Prostate gland (tissue), 2 donors: ENCODE results near the gene PVR. TPM values are rescaled to one million over a fixed set of nuclear protein-coding genes. Genes with fewer than 3 reads are reported as not detected.

Source experiments
- DNase-seq: peaks from one replicate; pipeline ENCODE4 v3.0.0-alpha.2; 2019; ENCODE audit warnings: low spot score
- H3K27ac ChIP-seq, 2 donors: fragments of 200-600 bp; sonication (generic); 2 replicates each; pipeline ENCODE4 v1.5.1; 2017 to 2019
- H3K27me3 ChIP-seq: fragments of 200-600 bp; sonication (generic); replicated peaks from 2 replicates; pipeline ENCODE4 v1.5.1; 2019; ENCODE audit not compliant: insufficient read depth
- H3K36me3 ChIP-seq, 2 donors: fragments of 200-600 bp; sonication (generic); 1 replicate in 1 of 2; 2 replicates in 1 of 2; pipeline versions ENCODE4 v1.5.1 to v1.8.1; 2017 to 2019
- H3K4me1 ChIP-seq: fragments of 200-600 bp; sonication (generic); replicated peaks from 2 replicates; pipeline ENCODE4 v1.5.1; 2019
- H3K4me3 ChIP-seq, 2 donors: fragments of 200-600 bp; sonication (generic); 2 replicates each; pipeline ENCODE4 v1.5.1; 2017 to 2019
- H3K9me3 ChIP-seq: fragments of 200-600 bp; sonication (generic); 2 replicates; pipeline ENCODE4 v1.5.1; 2017
- POLR2A ChIP-seq: fragments of 450-650 bp; IDR thresholded peaks from one replicate; pipeline ENCODE4 v1.6.1; 2016; ENCODE audit warnings: antibody characterized with exemption, mild to moderate bottlenecking
- POLR2AphosphoS5 ChIP-seq: sonication (generic); formaldehyde crosslinking; IDR thresholded peaks from one replicate; pipeline ENCODE4 v1.6.1; 2017; ENCODE audit warnings: antibody characterized with exemption
- WGBS: methylation state at CpG from one replicate; pipeline ENCODE4 v1.1.5; 2018; 5-methylcytosine and 5-hydroxymethylcytosine counted together
- intact Hi-C: fragments of 100-400 bp; cut with DNase I; formaldehyde crosslinking; loops from one replicate; pipeline ENCODE4 v1.14.2; 2022
- total RNA-seq, 2 donors: library from RNA; depleted of rRNA; stranded (reverse); fragments of >200 nt; gene quantifications; one replicate each; pipeline ENCODE4 v1.1.0, GENCODE V29; 2016
- TF ChIP-seq, protein P1 (sequence below), 4 experiments: fragments of 200-600 bp in 2 of 4; fragments of 450-650 bp in 2 of 4; sonication (generic) in 2 of 4; IDR thresholded peaks; 1 replicate in 3 of 4; 2 replicates in 1 of 4; pipeline ENCODE4 v1.5.1; 2016 to 2019; ENCODE audit warnings: antibody characterized with exemption in 4 of 4, mild to moderate bottlenecking in 2 of 4, moderate library complexity in 2 of 4

PVR gene
- total RNA-seq, 2 donors from 2014 or later = 30.1 to 35.6 TPM

DNA sequence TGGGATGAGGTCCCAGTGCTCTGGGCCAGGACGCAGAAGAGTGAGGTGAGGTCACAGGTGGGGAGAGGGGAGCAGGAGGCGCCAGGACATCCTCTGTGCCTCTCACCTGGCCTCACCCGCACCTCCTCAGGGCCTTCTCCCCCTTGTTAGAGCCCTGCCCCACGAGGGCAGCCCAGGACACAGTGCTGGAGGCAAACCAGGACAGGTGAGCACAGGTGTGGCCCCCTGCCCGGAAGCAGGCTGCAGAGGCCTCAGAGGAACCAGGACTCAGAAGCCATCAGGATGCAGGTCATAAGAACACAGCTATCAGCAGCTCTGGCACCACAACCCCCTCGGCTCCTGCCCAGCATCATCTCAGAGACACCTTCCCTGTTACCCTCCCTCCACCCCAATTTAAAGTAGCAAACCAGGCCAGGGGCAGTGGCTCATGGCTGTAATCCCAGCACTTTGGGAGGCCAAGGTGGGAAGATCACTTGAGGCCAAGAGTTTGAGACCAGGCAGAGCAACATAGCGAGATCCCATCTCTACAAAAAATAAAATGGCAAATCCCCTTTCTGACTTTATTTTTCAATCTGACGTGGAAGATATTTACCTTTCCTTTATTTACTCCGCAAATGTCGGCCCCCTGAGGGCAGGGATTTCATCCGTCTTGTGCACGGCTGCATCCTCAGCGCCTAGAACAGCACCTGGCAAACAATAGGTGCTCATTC is 54.9 kb downstream of the PVR start, which contains the start of gene CEACAM16:
Gene CEACAM16, plus strand, starts transcription at position 660 of the 710 bp plus-strand sequence. CDS start 2,306 bp downstream, outside the sequence.
- intact Hi-C loops = no loop called here
- Histone ChIP-seq H3K27ac (no peak within 1 kb of the TSS), H3K4me1 (no peaks in the 10 kb centered on the region), H3K9me3 (no peaks in the 10 kb centered on the region), H3K4me3 (no peak within 1 kb of the TSS), H3K36me3 (no peaks in the 10 kb centered on the region), H3K27me3 (no peaks in the 10 kb centered on the region)
- no peak for DNase-seq
- TF ChIP-seq POLR2A = no peak
- TF ChIP-seq, protein P1, sequence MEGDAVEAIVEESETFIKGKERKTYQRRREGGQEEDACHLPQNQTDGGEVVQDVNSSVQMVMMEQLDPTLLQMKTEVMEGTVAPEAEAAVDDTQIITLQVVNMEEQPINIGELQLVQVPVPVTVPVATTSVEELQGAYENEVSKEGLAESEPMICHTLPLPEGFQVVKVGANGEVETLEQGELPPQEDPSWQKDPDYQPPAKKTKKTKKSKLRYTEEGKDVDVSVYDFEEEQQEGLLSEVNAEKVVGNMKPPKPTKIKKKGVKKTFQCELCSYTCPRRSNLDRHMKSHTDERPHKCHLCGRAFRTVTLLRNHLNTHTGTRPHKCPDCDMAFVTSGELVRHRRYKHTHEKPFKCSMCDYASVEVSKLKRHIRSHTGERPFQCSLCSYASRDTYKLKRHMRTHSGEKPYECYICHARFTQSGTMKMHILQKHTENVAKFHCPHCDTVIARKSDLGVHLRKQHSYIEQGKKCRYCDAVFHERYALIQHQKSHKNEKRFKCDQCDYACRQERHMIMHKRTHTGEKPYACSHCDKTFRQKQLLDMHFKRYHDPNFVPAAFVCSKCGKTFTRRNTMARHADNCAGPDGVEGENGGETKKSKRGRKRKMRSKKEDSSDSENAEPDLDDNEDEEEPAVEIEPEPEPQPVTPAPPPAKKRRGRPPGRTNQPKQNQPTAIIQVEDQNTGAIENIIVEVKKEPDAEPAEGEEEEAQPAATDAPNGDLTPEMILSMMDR (IDR thresholded peaks at IDR 0.05) = no peak
- no peak for TF ChIP-seq POLR2AphosphoS5
- WGBS = 81% methylated on average over 13 of the region's 13 CpGs

DNA sequence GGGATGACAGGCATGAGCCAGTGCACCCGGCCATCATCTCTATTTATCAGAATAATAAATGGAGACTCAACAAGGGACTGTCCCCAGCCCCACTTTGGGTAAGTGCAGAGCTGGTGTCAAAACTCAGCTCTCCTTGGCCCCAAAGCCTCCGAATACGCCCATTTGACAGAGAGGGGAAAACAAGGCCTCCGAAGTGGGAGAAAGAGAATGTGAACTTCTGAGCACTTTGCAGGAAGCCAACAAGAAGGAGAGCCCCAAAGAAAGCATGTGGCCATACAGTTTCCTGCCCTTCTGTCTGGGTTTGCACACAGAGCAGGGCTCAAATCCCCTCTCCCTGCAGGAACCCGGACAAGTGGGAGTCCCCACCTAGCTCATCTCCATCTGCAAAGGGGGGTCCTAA is 56.8 kb downstream of the PVR start:
- H3K9me3 ChIP-seq = no peaks in the 10 kb centered on the region
- H3K4me3 ChIP-seq = no peak overlapping the region
- no peak overlapping the region for H3K27ac ChIP-seq
- H3K36me3 ChIP-seq = no peaks in the 10 kb centered on the region
- WGBS = 88% methylated on average over 5 of the region's 5 CpGs
- H3K4me1 ChIP-seq = no peaks in the 10 kb centered on the region
- no peaks in the 10 kb centered on the region for H3K27me3 ChIP-seq
- no peak for TF ChIP-seq POLR2A
- TF ChIP-seq, protein P1 (IDR thresholded peaks at IDR 0.05) = no peak
- TF ChIP-seq POLR2AphosphoS5 = no peak
- intact Hi-C loops = no loop called here
- DNase-seq = no peak

DNA sequence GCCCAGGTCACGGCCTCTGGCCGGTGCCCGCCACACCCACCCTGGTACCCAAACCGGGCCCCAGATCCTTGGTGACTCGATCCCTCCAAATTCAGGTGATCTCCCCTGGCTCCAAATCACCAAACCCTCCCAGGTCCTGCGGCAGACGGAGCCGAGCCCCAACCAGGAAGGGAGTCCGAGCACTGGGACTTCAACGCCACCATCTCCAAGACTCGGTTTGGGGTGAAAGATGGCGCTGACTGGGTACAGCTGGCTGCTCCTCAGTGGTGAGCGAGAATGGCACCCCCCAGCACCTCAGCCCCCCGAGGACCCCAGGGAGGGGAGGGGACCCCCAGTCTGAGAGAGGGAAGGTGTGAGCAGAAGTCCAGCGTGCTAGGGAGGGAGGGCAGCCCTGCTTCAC is 57.5 kb downstream of the PVR start:
- DNase-seq = no peak
- TF ChIP-seq, protein P1 (IDR thresholded peaks at IDR 0.05) = no peak
- no peak for TF ChIP-seq POLR2A
- no peak for TF ChIP-seq POLR2AphosphoS5
- no peaks in the 10 kb centered on the region for H3K27me3 ChIP-seq
- WGBS = 84% methylated on average over 15 of the region's 15 CpGs
- H3K4me3 ChIP-seq = no peak overlapping the region
- no peaks in the 10 kb centered on the region for H3K9me3 ChIP-seq
- H3K27ac ChIP-seq = no peak overlapping the region
- no peaks in the 10 kb centered on the region for H3K36me3 ChIP-seq
- intact Hi-C loops = no loop called here
- H3K4me1 ChIP-seq = no peaks in the 10 kb centered on the region

DNA sequence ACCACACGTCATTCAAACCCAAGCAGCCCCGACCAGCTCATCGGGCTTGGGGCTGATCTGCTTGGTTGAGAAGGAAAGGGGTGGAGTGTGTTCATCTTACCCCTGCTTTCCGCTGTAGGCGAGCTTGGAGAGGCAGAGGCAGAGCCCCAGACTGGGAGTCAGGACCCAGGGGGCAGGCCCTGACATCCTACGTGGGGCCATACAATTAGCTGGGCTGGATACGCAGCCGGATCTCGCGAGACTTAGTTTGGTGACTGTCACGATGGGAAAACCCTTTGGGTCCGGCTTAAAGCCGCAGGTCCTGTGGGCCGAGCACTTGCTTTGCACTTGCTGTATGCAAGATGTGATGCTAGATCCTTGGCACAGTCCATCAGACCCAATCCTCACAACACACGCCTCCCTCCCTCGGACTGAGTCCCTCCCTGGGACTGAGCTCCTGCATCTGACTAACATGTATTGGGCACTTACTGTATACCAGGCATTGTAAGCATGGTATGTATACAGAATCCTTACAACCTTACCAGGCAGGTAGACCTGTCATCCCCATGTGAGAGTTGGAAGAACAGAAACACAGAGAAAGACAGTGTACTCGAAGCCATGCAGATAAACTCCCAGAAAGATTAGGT is 59.0 kb downstream of the PVR start:
- H3K27ac ChIP-seq = no peak overlapping the region
- H3K27me3 ChIP-seq = no peaks in the 10 kb centered on the region
- intact Hi-C loops = no loop called here
- H3K4me3 ChIP-seq = no peak overlapping the region
- H3K36me3 ChIP-seq = no peaks in the 10 kb centered on the region
- H3K4me1 ChIP-seq = no peaks in the 10 kb centered on the region
- H3K9me3 ChIP-seq = no peaks in the 10 kb centered on the region
- no peak for DNase-seq
- TF ChIP-seq, protein P1 (IDR thresholded peaks at IDR 0.05) = no peak
- TF ChIP-seq POLR2AphosphoS5 (no peak), POLR2A (no peak)
- 85% methylated on average over 17 of the region's 17 CpGs for WGBS
